Aorta (tissue), 5 donors: ENCODE data around the gene ZNF423. TPM values are rescaled to one million over a fixed set of nuclear protein-coding genes. Genes with fewer than 3 reads are reported as not detected.

Experiments
- ATAC-seq: fragments of 200-7000 bp; cut with Tn5 transposase; one replicate; pipeline ENCODE4 v1.9.1; 2022; ENCODE audit warnings: moderate library complexity; ENCODE audit not compliant: low FRiP score
- DNase-seq, 2 donors: peaks; one replicate each; pipeline ENCODE4 v3.0.0-alpha.2; 2020
- H3K27ac ChIP-seq, 2 donors: one replicate each; pipeline ENCODE4 v1.5.1; 2013; ENCODE audit warnings: low read length in 2 of 2, mild to moderate bottlenecking in 2 of 2, moderate library complexity in 2 of 2, control low read depth in 1 of 2, inconsistent platforms in 1 of 2, low read depth in 1 of 2
- H3K27me3 ChIP-seq, 2 donors: one replicate each; pipeline ENCODE4 v1.6.1; 2013; ENCODE audit warnings: control low read depth in 1 of 2, low read length in 1 of 2, mild to moderate bottlenecking in 1 of 2, moderate library complexity in 1 of 2; ENCODE audit not compliant: insufficient read depth in 2 of 2, control insufficient read depth in 1 of 2
- H3K36me3 ChIP-seq, 2 donors: one replicate each; pipeline ENCODE4 v1.6.1; 2013; ENCODE audit warnings: control low read depth in 1 of 2, low read length in 1 of 2, mild to moderate bottlenecking in 1 of 2; ENCODE audit not compliant: insufficient read depth in 2 of 2, control insufficient read depth in 1 of 2
- H3K4me1 ChIP-seq, 2 donors: one replicate each; pipeline ENCODE4 v1.6.1; 2013; ENCODE audit warnings: low read length in 2 of 2, control low read depth in 1 of 2, mild to moderate bottlenecking in 1 of 2, moderate library complexity in 1 of 2; ENCODE audit not compliant: insufficient read depth in 2 of 2, control insufficient read depth in 1 of 2
- H3K4me3 ChIP-seq, 2 donors: one replicate each; pipeline ENCODE4 v1.5.1; 2013; ENCODE audit warnings: low read length in 2 of 2, control low read depth in 1 of 2, mild to moderate bottlenecking in 1 of 2
- H3K9me3 ChIP-seq: one replicate; pipeline ENCODE4 v1.6.1; 2013; ENCODE audit warnings: mild to moderate bottlenecking, low read length; ENCODE audit not compliant: control insufficient read depth
- WGBS, 2 donors: extraction: QIAGEN DNeasy Blood & Tissue Kit; methylation state at CpG; one replicate each; pipeline ENCODE4 v1.1.7; 2013; 5-methylcytosine and 5-hydroxymethylcytosine counted together
- intact Hi-C, 2 donors: fragments of 100-400 bp; cut with DNase I; formaldehyde crosslinking; loops; one replicate each; pipeline versions ENCODE4 v1.14.2 to v1.15.0; 2022
- polyA plus RNA-seq, 2 donors: library from polyadenylated mRNA; stranded (reverse); fragments of 200-250 nt; gene quantifications; one replicate each; pipeline ENCODE4 v1.2.3, GENCODE V29; 2013
- total RNA-seq, 2 donors: library from RNA; stranded (reverse); fragmentation: NEBNext Ultra II Directional; extraction: Animal tissue kit (Norgen Biotek cat#: 25700); gene quantifications; one replicate each; pipeline ENCODE4 v1.2.1, GENCODE V29; 2021
- donor health status: healthy with polysubstance abuse.
- donor health status: Bipolar disorder and iron deficiency.
- donor health status: DM: no; HTN: no; CAD: no.
- donor health status: DM: no; HTN: no; CAD: no.
- donor health status: DM: yes; HTN: yes; CAD: no.

The ZNF423 gene
- total and polyA plus RNA-seq, 4 donors = 3.1 to 43.1 (median 10.0) TPM

DNA sequence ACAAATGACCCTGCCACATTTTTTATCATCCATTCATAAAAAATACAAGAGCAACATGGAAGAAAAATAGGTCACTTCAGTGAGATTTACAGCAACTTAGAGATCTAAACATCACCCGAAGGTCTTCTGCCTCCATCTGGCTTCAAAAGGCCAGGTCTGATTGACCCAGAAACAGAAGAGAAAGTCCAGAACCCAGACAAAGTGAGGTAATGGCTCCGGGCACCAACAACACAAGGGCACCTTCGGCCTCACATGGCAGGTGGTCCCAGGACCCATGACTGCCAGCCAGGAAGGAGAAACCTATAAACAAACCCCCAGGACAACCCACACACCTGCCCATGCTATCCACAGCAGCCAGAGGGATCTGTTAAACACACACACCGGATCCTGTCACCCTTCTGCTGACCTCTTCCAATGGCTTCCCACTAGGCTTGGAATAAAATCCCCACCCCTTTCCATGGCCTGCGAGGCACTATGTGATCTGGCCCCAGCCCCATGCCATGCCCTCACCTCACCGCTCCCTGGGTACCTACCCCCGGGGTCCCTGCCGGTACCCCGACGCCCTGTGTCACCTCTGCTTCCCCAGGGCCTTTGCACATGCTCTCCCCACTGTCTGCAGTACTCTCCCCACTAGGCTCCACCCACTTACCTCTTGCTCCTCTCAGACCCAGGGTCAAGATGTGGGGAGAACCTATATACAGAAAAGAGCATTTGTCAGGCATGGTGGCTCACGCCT, 149.1 kb downstream of the ZNF423 start:
- 97 to 98% methylated on average over 11 of the region's 11 CpGs for WGBS, 2 donors
- ATAC-seq (no peak), DNase-seq (no peak)
- Histone ChIP-seq H3K4me3 (no peak overlapping the region), H3K36me3 (no peaks in the 10 kb centered on the region), H3K4me1 (no peaks in the 10 kb centered on the region), H3K9me3 (no peaks in the 10 kb centered on the region), H3K27ac (no peak overlapping the region), H3K27me3 (no peaks in the 10 kb centered on the region)
- intact Hi-C loops = no loop called here

DNA sequence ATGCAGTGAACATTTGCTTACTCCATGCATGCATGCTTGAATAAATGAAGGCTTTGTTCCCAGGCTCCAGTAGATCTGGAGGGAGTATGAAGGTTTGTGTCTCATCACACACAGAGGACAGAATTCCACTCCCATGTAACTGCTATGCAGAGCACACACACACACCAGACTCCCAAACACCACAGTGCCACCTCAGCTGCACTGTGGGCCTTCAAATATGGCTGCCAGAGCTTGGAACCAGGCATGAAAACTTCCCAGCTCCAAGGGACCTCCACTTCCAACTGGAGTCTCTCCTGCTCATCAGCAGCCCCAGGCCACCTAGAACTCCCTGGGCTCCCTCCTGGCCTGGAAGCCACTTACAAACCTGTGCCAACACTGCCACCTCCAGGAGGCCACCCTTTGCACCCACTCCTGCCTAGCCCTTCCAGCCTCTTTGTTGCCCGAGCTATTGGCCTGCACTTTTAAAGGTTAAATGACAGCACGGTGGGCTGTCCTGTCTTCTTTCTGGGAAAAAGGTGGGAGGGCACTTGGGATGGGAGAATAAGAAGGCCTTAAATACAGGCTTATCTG, 151.2 kb downstream of the ZNF423 start:
- WGBS, 2 donors = 97 to 100% methylated on average over 2 of the region's 2 CpGs
- H3K27me3 ChIP-seq = no peaks in the 10 kb centered on the region
- no peaks in the 10 kb centered on the region for H3K36me3 ChIP-seq
- ATAC-seq (no peak), DNase-seq (no peak)
- H3K27ac ChIP-seq = no peak overlapping the region
- intact Hi-C loops = loop anchor here in 1 of 2 donors (5.0 kb wide), 1 partner anchor 153 kb away; the partner anchor contains the start of gene ZNF423
- H3K4me3 ChIP-seq = no peak overlapping the region
- no peaks in the 10 kb centered on the region for H3K9me3 ChIP-seq
- H3K4me1 ChIP-seq = peaks cover 0 to 2% of the 10 kb centered on the region in 2 donors

DNA sequence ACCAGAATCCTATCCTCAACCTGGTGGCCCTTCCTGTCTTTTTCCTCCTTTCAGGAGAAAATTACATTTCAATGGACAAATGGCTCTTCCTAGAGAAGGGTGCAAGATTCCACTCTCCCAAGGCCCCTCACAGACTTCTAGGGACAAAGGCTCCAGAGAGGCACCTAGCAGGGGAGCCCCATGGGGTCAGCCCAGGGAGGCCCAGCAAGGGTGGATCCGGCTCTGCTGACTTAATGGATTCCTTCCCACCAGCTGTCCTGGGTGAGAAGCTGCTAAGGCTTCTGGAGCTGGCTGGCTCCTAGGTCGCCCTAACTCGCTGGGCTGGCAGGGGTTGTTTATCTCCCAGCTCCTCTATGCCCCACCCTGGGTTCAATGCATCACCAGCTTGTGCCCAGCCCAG, 152.4 kb downstream of the ZNF423 start:
- Histone ChIP-seq H3K36me3 (no peaks in the 10 kb centered on the region), H3K9me3 (no peaks in the 10 kb centered on the region), H3K4me3 (no peak overlapping the region), H3K4me1 (peaks cover 0 to 3% of the 10 kb centered on the region in 2 donors), H3K27me3 (no peaks in the 10 kb centered on the region), H3K27ac (no peak overlapping the region)
- DNase-seq = no peak
- 96 to 98% methylated on average over 3 of the region's 3 CpGs for WGBS, 2 donors
- no peak for ATAC-seq
- intact Hi-C loops = loop anchor here in 1 of 2 donors (5.0 kb wide), 1 partner anchor 154 kb away; the partner anchor contains the start of gene ZNF423

DNA sequence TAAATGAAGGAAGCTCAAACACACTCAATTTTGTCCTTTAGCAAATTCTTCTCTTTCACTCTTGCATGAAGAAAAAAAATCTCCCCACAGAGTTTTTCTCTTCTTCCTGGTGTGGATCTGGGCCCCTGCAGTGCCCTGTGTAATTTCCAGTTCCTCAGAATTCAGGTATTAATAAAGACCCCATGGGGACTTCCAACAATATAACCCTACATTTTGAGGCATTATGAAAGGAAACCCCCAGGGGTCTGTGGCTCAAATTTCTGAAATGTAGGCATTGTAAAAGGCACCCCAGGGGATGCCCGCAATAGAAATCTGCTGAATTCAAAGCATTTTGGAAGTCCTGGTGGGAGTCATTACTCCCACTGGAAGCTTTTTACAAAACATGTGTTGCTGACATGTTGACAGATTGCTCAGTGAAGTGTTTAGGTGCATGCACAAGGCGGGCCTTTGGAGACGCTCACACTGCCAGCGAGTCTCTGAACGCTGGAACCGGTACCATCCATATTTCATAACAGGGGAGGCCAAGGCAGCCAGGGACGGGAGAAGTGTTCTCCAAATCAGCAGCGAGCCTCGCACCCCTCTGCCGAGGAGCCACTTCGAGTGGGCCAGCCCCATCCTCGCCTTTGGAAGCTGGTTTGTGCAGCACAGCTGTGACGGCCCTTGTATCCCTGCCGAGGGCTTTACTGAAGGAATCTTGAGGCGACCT, 154.0 kb downstream of the ZNF423 start:
- no peaks in the 10 kb centered on the region for H3K27me3 ChIP-seq
- H3K4me3 ChIP-seq = no peak overlapping the region
- DNase-seq (peak; percentile 73 to 86), ATAC-seq (peak; percentile 63)
- 40 to 42% methylated on average over 15 of the region's 15 CpGs for WGBS, 2 donors
- intact Hi-C loops = loop anchor here in 1 of 2 donors (5.0 kb wide), 1 partner anchor 155 kb away; the partner anchor contains the start of gene ZNF423
- no peak overlapping the region for H3K27ac ChIP-seq
- H3K4me1 ChIP-seq = peaks cover 0 to 3% of the 10 kb centered on the region in 2 donors
- no peaks in the 10 kb centered on the region for H3K9me3 ChIP-seq
- no peaks in the 10 kb centered on the region for H3K36me3 ChIP-seq

DNA sequence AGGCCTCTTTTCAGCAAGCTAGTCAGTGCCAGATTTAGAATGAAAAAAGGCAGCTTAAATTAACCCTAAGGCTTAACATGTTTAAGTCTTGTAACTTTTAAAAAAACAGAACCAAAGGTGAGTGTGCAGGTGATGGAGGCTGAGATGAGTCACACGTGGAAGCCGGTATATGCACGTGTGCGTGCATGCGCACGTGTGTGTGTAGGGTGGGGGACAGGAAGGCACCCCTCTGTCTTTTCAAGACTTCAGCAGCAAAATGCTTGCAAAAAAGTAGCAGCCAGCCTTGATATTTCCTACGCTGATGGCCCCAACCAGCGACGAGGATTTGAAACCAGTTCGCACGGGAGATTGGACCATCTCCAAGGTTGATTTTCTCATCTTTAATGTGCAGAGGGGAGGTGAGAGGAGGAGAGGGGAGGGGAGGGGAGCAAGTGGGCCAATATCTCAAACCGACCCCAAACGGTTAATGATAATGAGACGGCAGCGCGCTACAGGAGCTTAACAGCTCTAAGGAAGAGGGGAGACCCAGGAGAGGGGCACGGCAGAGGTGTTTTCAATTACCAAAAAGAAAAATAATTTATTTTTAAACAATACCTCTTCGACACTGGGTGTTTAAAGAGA, 154.7 kb downstream of the ZNF423 start:
- no peak for DNase-seq
- no peak overlapping the region for H3K4me3 ChIP-seq
- H3K9me3 ChIP-seq = no peaks in the 10 kb centered on the region
- WGBS, 2 donors = 3 to 13% methylated on average over 18 of the region's 18 CpGs
- H3K27me3 ChIP-seq = no peaks in the 10 kb centered on the region
- intact Hi-C loops = loop anchor here in 1 of 2 donors (5.0 kb wide), 1 partner anchor 156 kb away; the partner anchor contains the start of gene ZNF423
- no peak overlapping the region for H3K27ac ChIP-seq
- ATAC-seq = no peak
- H3K36me3 ChIP-seq = no peaks in the 10 kb centered on the region
- H3K4me1 ChIP-seq = peaks cover 0 to 3% of the 10 kb centered on the region in 2 donors

DNA sequence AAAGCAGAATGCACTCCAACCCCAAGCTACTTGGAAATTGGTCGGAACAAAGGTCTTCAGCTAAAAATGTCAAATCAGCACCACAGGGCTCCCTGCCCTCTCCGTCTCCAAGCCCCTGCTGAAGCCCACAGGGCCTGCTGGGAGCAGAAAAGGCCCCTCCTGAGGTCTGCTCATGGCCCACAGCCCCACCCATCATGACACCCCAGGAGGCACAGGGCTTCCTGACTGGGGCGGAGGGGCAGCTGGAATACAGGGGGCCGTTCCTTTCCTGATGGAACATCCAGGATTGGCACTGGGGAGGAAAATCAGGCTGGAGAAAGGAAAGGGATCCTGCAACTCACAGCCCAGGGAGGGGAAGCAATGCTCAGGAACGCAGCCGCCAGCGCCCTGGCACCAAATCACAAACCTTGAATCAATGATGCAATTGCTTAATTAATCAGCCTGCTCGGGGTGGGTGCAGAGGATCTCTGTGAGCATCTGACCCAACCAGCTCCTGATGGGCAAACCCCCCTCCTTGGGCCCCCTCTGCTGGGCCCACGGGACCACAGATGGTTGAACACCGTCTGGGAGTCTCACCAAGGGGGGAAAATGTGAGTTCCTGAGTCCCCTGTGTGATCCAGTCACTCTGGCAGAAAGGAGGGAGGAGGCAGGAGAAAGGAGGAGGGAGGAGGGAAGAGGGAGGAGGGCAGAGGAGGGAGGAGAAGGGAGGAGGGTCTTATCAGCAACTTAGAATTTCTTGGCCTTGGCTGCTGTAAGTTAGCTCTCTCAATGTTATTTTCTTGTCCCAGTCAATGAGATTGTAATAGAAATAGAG, 155.5 kb downstream of the ZNF423 start:
- 3 to 9% methylated on average over 10 of the region's 10 CpGs for WGBS, 2 donors
- Histone ChIP-seq H3K4me1 (peaks cover 0 to 3% of the 10 kb centered on the region in 2 donors), H3K27ac (peak overlapping the region in 1 of 2 donors; percentile 54), H3K27me3 (no peaks in the 10 kb centered on the region), H3K36me3 (no peaks in the 10 kb centered on the region), H3K9me3 (no peaks in the 10 kb centered on the region), H3K4me3 (no peak overlapping the region)
- peak; percentile 74 for ATAC-seq
- DNase-seq = peak; percentile 64 to 81
- intact Hi-C loops = loop anchor here in 1 of 2 donors (5.0 kb wide), 1 partner anchor 157 kb away; the partner anchor contains the start of gene ZNF423

DNA sequence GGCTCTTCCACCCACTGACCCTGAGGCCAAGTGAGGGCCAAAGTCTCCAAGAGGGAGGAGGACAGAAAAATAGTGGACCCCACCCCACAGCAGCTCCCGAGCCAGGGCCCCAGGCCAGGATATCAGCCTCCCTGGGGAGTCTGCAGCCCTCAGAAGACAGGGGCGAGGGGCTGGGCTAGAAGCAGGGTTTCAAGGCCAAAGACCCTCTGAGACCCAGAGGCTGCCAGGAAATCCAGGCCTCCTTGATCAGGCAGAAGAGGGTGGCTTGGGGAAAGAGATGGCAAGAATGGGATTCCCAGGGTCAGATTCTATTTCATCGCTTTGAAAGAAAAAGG, 156.1 kb downstream of the ZNF423 start:
- ATAC-seq (no peak), DNase-seq (no peak)
- WGBS, 2 donors = 29 to 44% methylated on average over 3 of the region's 3 CpGs
- Histone ChIP-seq H3K27ac (peak overlapping the region; percentile 80 to 83), H3K4me1 (peaks cover 0 to 3% of the 10 kb centered on the region in 2 donors), H3K27me3 (no peaks in the 10 kb centered on the region), H3K36me3 (no peaks in the 10 kb centered on the region), H3K9me3 (no peaks in the 10 kb centered on the region), H3K4me3 (no peak overlapping the region)
- intact Hi-C loops = loop anchor here (5.0 kb wide), 1 partner anchor 157 kb away; the partner anchor contains the start of gene ZNF423 (in 2 of the 2)
